Loucy (cell line): Measurements from ENCODE around the gene MEF2A.
"Not testable (repeated sequence)": the region's sequence is repeated elsewhere in the genome, so short reads cannot be mapped to it uniquely, and the experiment has no call there.

Source experiments
- H2AFZ ChIP-seq: fragments of 200-600 bp; sonication (generic); 2 replicates; pipeline ENCODE4 v1.6.0; 2016; ENCODE audit warnings: antibody characterized with exemption, mild to moderate bottlenecking, low read length, moderate library complexity
- H3F3A ChIP-seq: fragments of 200-600 bp; 2 replicates; pipeline ENCODE4 v1.6.0; 2016; ENCODE audit warnings: antibody characterized with exemption, low read depth, mild to moderate bottlenecking
- H3K27me3 ChIP-seq: fragments of 200-600 bp; sonication (generic); 2 replicates; pipeline ENCODE4 v1.6.1; 2014; ENCODE audit warnings: low read length, mild to moderate bottlenecking; ENCODE audit not compliant: insufficient read depth, poor library complexity, severe bottlenecking
- H3K36me3 ChIP-seq: fragments of 200-600 bp; sonication (generic); 2 replicates; pipeline ENCODE4 v1.6.1; 2016; ENCODE audit warnings: low read length; ENCODE audit not compliant: insufficient read depth
- H3K4me1 ChIP-seq: fragments of 200-600 bp; sonication (generic); 2 replicates; pipeline ENCODE4 v1.5.1; 2014; ENCODE audit warnings: low read length, mild to moderate bottlenecking; ENCODE audit not compliant: insufficient read depth, poor library complexity, severe bottlenecking
- H3K4me2 ChIP-seq: fragments of 200-600 bp; sonication (generic); 2 replicates; pipeline ENCODE4 v1.6.0; 2014; ENCODE audit warnings: antibody characterized with exemption, low read length, low read depth, mild to moderate bottlenecking; ENCODE audit not compliant: poor library complexity, severe bottlenecking
- H3K4me3 ChIP-seq: fragments of 200-600 bp; sonication (generic); 2 replicates; pipeline ENCODE4 v1.5.1; 2014; ENCODE audit warnings: low read length, mild to moderate bottlenecking, mixed read lengths; ENCODE audit not compliant: poor library complexity, severe bottlenecking
- H3K79me2 ChIP-seq: fragments of 200-600 bp; sonication (generic); 2 replicates; pipeline ENCODE4 v1.6.1; 2014; ENCODE audit warnings: low read length; ENCODE audit not compliant: insufficient read depth
- H3K9ac ChIP-seq: fragments of 200-600 bp; sonication (generic); 2 replicates; pipeline ENCODE4 v1.6.0; 2014; ENCODE audit warnings: mild to moderate bottlenecking, low read depth, low read length, moderate library complexity; ENCODE audit not compliant: poor library complexity, severe bottlenecking
- H3K9me2 ChIP-seq: fragments of 200-600 bp; sonication (generic); replicated peaks from 2 replicates; pipeline ENCODE4 v1.6.1; 2016; ENCODE audit warnings: low read depth, low read length, mixed read lengths
- H3K9me3 ChIP-seq: fragments of 200-600 bp; sonication (generic); 2 replicates; pipeline ENCODE4 v1.6.1; 2014; ENCODE audit warnings: mild to moderate bottlenecking, antibody characterized with exemption, low read length, low read depth; ENCODE audit not compliant: insufficient read depth
- H4K20me1 ChIP-seq: fragments of 200-600 bp; sonication (generic); 2 replicates; pipeline ENCODE4 v1.6.0; 2014; ENCODE audit warnings: antibody characterized with exemption, low read length, mild to moderate bottlenecking; ENCODE audit not compliant: insufficient read depth, poor library complexity, severe bottlenecking
- CTCF ChIP-seq: fragments of 200-600 bp; sonication (generic); conservative IDR thresholded peaks from 2 replicates; pipeline ENCODE4 v1.5.1; 2014; ENCODE audit warnings: mild to moderate bottlenecking, antibody characterized with exemption, low read length
- EZH2phosphoT487 ChIP-seq: fragments of 200-600 bp; IDR thresholded peaks from 2 replicates; pipeline ENCODE4 v1.6.1; 2018; ENCODE audit warnings: antibody characterized with exemption, mild to moderate bottlenecking, moderate library complexity, borderline replicate concordance

MEF2A gene

GRCh38 chr15:99745370-99746086, 179.7 kb downstream of the MEF2A start:
- Histone ChIP-seq H3K9me3 (no peaks in the 10 kb centered on the region), H3K36me3 (no peaks in the 10 kb centered on the region), H3K4me3 (no peak overlapping the region), H3K79me2 (no peaks in the 10 kb centered on the region), H3K4me1 (no peaks in the 10 kb centered on the region), H3K9ac (no peak overlapping the region), H3K9me2 (no peaks in the 10 kb centered on the region), H2AFZ (no peak overlapping the region), H3K4me2 (no peak overlapping the region), H3K27me3 (no peaks in the 10 kb centered on the region), H3F3A (no peaks in the 10 kb centered on the region), H4K20me1 (no peaks in the 10 kb centered on the region)
- TF ChIP-seq EZH2phosphoT487 (no peak), CTCF (no peak)

GRCh38 chr15:99749386-99749785, 183.6 kb downstream of the MEF2A start:
- Histone ChIP-seq H2AFZ (no peak overlapping the region), H3K9me3 (no peaks in the 10 kb centered on the region), H3K4me2 (no peak overlapping the region), H3K9me2 (no peaks in the 10 kb centered on the region), H3K4me1 (no peaks in the 10 kb centered on the region), H3K79me2 (no peaks in the 10 kb centered on the region), H3K27me3 (no peaks in the 10 kb centered on the region), H4K20me1 (no peaks in the 10 kb centered on the region), H3K36me3 (no peaks in the 10 kb centered on the region), H3K4me3 (no peak overlapping the region), H3F3A (no peaks in the 10 kb centered on the region), H3K9ac (no peak overlapping the region)
- no peak for TF ChIP-seq EZH2phosphoT487
- no peak for TF ChIP-seq CTCF

GRCh38 chr15:99750326-99750725, 184.5 kb downstream of the MEF2A start:
- not testable (repeated sequence) for H3K9ac ChIP-seq, H3K4me3 ChIP-seq, H3K79me2 ChIP-seq, H3K9me2 ChIP-seq, H3F3A ChIP-seq, H3K36me3 ChIP-seq, H4K20me1 ChIP-seq, H3K9me3 ChIP-seq, H3K4me2 ChIP-seq, H3K27me3 ChIP-seq, H3K4me1 ChIP-seq, H2AFZ ChIP-seq

- H3K79me2 ChIP-seq = no peaks in the 10 kb centered on the region
- H3K9me2 ChIP-seq = no peaks in the 10 kb centered on the region
- H3K9ac ChIP-seq = no peak overlapping the region
- H3K4me1 ChIP-seq = no peaks in the 10 kb centered on the region
- no peak overlapping the region for H3K4me3 ChIP-seq
- TF ChIP-seq EZH2phosphoT487 (no peak), CTCF (no peak)
- H3K36me3 ChIP-seq = no peaks in the 10 kb centered on the region
- no peaks in the 10 kb centered on the region for H4K20me1 ChIP-seq
- H3K27me3 ChIP-seq = no peaks in the 10 kb centered on the region
- H3F3A ChIP-seq = no peaks in the 10 kb centered on the region
- no peak overlapping the region for H2AFZ ChIP-seq
- no peak overlapping the region for H3K4me2 ChIP-seq
- H3K9me3 ChIP-seq = no peaks in the 10 kb centered on the region
Observed at GRCh38 chr15:99752556-99752955, 186.8 kb downstream of the MEF2A start.
